Sigmoid colon (tissue), 4 donors: ENCODE data around the gene GALNT17.

Experiments used
- CTCF ChIP-seq, 4 experiments: fragments of 450-650 bp in 3 of 4; fragments of 200-600 bp in 1 of 4; IDR thresholded peaks; one replicate each; pipeline ENCODE4 v1.5.1; 2016 to 2019; ENCODE audit warnings: antibody characterized with exemption in 4 of 4, mild to moderate bottlenecking in 3 of 4, moderate library complexity in 2 of 4
- EP300 ChIP-seq, 4 donors: sonication (generic); formaldehyde crosslinking; IDR thresholded peaks; one replicate each; pipeline ENCODE4 v1.6.1; 2017; ENCODE audit warnings: antibody characterized with exemption in 4 of 4
- POLR2A ChIP-seq, 2 donors: fragments of 450-650 bp; IDR thresholded peaks; one replicate each; pipeline ENCODE4 v1.6.1; 2016; ENCODE audit warnings: antibody characterized with exemption in 2 of 2, mild to moderate bottlenecking in 2 of 2, moderate library complexity in 2 of 2
- POLR2AphosphoS5 ChIP-seq, 4 donors: sonication (generic); formaldehyde crosslinking; IDR thresholded peaks; one replicate each; pipeline ENCODE4 v1.6.1; 2017; ENCODE audit warnings: antibody characterized with exemption in 4 of 4

DNA sequence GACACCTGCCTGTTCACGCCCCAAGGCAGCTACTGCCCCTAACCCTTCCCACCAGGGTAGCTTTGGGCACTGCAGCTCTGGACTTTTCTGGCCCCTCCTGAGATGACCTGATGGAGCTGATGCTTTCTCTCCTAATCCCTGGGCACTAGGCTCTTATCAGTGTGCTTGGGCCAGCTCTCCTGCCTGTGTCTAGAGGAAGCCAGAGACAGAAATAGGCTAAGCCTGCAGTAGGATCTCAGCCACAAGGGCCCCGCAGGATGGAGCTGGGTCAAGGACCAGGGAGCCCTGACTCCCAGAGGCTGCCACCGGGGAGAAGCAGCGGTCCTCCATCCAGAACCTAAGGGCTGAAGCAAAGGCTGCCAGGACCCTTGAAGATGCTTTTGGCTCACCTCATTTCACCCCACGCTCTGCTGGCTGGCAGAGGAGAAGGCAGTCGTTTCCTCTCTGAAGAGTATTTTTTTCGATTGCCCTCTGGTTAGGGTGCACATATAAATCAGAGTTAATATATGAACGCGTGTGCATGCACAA, 580.8 kb downstream of the GALNT17 start:
- TF ChIP-seq POLR2A (IDR thresholded peaks at IDR 0.05) (no peak), CTCF (IDR thresholded peaks at IDR 0.05) (no peak), POLR2AphosphoS5 (IDR thresholded peaks at IDR 0.05) (no peak), EP300 (IDR thresholded peaks at IDR 0.05) (no peak)
